Measurements from ENCODE around the gene ATP11A. TPM values are rescaled to one million over a fixed set of nuclear protein-coding genes. Genes with fewer than 3 reads are reported as not detected.
A peak's percentile ranks its signal among the peaks of the same experiment; 100 is the strongest.

ATP11A gene
- total RNA-seq, 1 donor from 2014 or later: 377 TPM

GRCh38 chr13:112907286-112907685 lies 217.4 kb downstream of the ATP11A start:
- Histone ChIP-seq H3K9me3 (no peaks in the 10 kb centered on the region), H3K36me3 (no peaks in the 10 kb centered on the region), H3K27ac (no peak overlapping the region), H3K4me3 (no peak overlapping the region), H3K4me1 (peaks cover 8% of the 10 kb centered on the region), H3K27me3 (peaks cover 7% of the 10 kb centered on the region)
- intact Hi-C loops (cut with DNase I): no loop called here
- ATAC-seq (no peak), DNase-seq (no peak)
- TF ChIP-seq CTCF (IDR thresholded peaks at IDR 0.05): no peak

- TF ChIP-seq CTCF (IDR thresholded peaks at IDR 0.05): no peak
- H3K27me3 ChIP-seq: peaks cover 7% of the 10 kb centered on the region
- ATAC-seq: no peak
- H3K9me3 ChIP-seq: no peaks in the 10 kb centered on the region
- no peak overlapping the region for H3K4me3 ChIP-seq
- intact Hi-C loops (cut with DNase I): no loop called here
- no peaks in the 10 kb centered on the region for H3K36me3 ChIP-seq
- DNase-seq: no peak
- H3K4me1 ChIP-seq: peaks cover 5% of the 10 kb centered on the region
- H3K27ac ChIP-seq: no peak overlapping the region
Observed at GRCh38 chr13:112907871-112908331, 218.1 kb downstream of the ATP11A start.

DNA sequence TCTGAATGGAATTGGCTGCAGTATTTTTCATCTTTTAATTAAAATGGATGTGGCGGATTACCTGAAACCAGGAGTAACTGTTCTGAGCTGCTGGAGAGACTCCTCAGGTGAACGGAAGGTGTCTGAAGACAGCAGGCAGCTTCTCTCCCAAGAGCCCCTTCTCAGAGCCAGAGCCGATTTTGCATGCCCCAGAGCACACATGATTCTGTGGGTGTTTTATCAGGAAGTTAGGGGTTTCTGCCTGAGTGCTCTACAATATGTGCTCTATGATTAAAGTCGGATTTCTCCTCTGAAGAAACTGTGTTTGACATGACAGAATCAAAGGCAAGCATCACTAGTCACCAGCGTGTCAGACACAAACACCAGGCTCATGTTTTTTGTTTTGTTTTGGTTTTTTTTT lies 218.5 kb downstream of the ATP11A start:
- Histone ChIP-seq H3K4me1 (peaks cover under 1% of the 10 kb centered on the region), H3K27me3 (peaks cover 7% of the 10 kb centered on the region), H3K4me3 (no peak overlapping the region), H3K36me3 (no peaks in the 10 kb centered on the region), H3K27ac (no peak overlapping the region), H3K9me3 (no peaks in the 10 kb centered on the region)
- ATAC-seq (no peak), DNase-seq (no peak)
- intact Hi-C loops (cut with DNase I): no loop called here
- TF ChIP-seq CTCF (IDR thresholded peaks at IDR 0.05): no peak

- Histone ChIP-seq H3K36me3 (no peaks in the 10 kb centered on the region), H3K9me3 (no peaks in the 10 kb centered on the region), H3K4me1 (no peaks in the 10 kb centered on the region), H3K27ac (no peak overlapping the region), H3K27me3 (peaks cover 7% of the 10 kb centered on the region), H3K4me3 (no peak overlapping the region)
- TF ChIP-seq CTCF (IDR thresholded peaks at IDR 0.05): no peak
- intact Hi-C loops (cut with DNase I): no loop called here
- DNase-seq (no peak), ATAC-seq (no peak)
Observed at GRCh38 chr13:112910016-112910415, 220.2 kb downstream of the ATP11A start.

DNA sequence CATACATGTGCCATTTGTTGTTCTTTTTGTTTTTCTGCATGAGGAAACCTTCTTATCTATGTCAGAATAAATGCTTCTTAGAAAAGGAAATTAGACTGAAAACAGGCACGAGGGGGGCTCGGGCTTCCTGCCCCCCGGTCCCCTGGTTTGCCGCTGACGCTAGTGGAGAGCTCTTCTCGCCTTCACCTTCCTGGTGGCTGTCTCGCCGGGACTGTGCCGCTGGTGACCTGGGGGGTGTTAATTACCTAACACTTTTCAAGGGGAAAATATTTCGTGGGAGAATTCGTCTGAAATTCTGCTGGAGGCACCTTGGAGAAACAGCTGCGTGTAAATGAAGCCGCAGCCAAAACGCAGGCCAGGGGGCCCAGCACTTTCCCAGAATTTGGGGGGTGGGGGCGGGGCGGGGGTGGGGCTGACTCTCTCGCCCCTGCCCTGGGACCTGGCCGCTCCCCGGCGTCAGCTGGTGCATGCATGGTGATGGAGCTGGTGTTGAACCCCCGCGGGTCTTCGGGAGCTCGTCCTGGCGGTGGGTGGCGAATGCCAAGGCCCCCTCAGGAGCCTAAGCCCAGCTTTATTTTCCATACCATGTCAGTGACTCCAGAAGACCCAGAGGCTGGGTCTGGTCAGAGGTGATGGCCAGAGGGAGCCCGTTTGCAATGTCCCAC lies 220.9 kb downstream of the ATP11A start:
- Histone ChIP-seq H3K27ac (no peak overlapping the region), H3K36me3 (no peaks in the 10 kb centered on the region), H3K4me1 (no peaks in the 10 kb centered on the region), H3K4me3 (no peak overlapping the region), H3K27me3 (peaks cover 7% of the 10 kb centered on the region), H3K9me3 (no peaks in the 10 kb centered on the region)
- DNase-seq: no peak
- intact Hi-C loops (cut with DNase I): no loop called here
- no peak for TF ChIP-seq CTCF (IDR thresholded peaks at IDR 0.05)
- ATAC-seq: no peak

- Histone ChIP-seq H3K27me3 (peaks cover 7% of the 10 kb centered on the region), H3K9me3 (no peaks in the 10 kb centered on the region), H3K27ac (no peak overlapping the region), H3K36me3 (no peaks in the 10 kb centered on the region), H3K4me3 (no peak overlapping the region), H3K4me1 (no peaks in the 10 kb centered on the region)
- TF ChIP-seq CTCF (IDR thresholded peaks at IDR 0.05): no peak
- ATAC-seq (peak; percentile 23), DNase-seq (no peak)
- intact Hi-C loops (cut with DNase I): no loop called here
Observed at GRCh38 chr13:112911285-112911701, 221.5 kb downstream of the ATP11A start.

Data from upper lobe of right lung (tissue), 1 donor.